HUDEP-2 (cell line): ENCODE measurements around the gene DLGAP3.
A peak's percentile ranks its signal among the peaks of the same experiment; 100 is the strongest.

Experiments used
- DNase-seq, 76 experiments: peaks; one replicate each; lab custom pipeline; 2025; ENCODE audit not compliant: unreplicated experiment in 76 of 76; lab: John Stamatoyannopoulos, UW

DLGAP3 gene

GRCh38 chr1:34904236-34905097 is 25.0 kb downstream of the DLGAP3 start:
- no peak for DNase-seq

- no peak for DNase-seq
Measured at GRCh38 chr1:34901919-34902318, 27.5 kb downstream of the DLGAP3 start.

- no peak for DNase-seq
Measured at GRCh38 chr1:34900775-34901502, 28.5 kb downstream of the DLGAP3 start.

- no peak for DNase-seq
Measured at GRCh38 chr1:34899906-34900305, 29.5 kb downstream of the DLGAP3 start.

GRCh38 chr1:34899471-34899870 is 30.0 kb downstream of the DLGAP3 start:
- no peak for DNase-seq

GRCh38 chr1:34898330-34898761 is 31.1 kb downstream of the DLGAP3 start:
- DNase-seq = no peak

- DNase-seq = no peak
Measured at GRCh38 chr1:34896612-34897011, 32.8 kb downstream of the DLGAP3 start.

- DNase-seq = no peak
Measured at GRCh38 chr1:34889705-34890104, 39.7 kb downstream of the DLGAP3 start.

- no peak for DNase-seq
Measured at GRCh38 chr1:34887593-34887992, 41.9 kb downstream of the DLGAP3 start.

- DNase-seq = peak in 12 of 76 experiments; percentile 2 to 26 (median 10)
Measured at GRCh38 chr1:34885405-34886247, 43.8 kb downstream of the DLGAP3 start.

- no peak for DNase-seq
Measured at GRCh38 chr1:34884961-34885360, 44.5 kb downstream of the DLGAP3 start.

- no peak for DNase-seq
Measured at GRCh38 chr1:34884536-34884935, 44.9 kb downstream of the DLGAP3 start.

GRCh38 chr1:34879230-34879629 is 50.2 kb downstream of the DLGAP3 start:
- DNase-seq = no peak

GRCh38 chr1:34876406-34876805 is 53.0 kb downstream of the DLGAP3 start:
- no peak for DNase-seq

GRCh38 chr1:34874296-34874952 is 55.0 kb downstream of the DLGAP3 start:
- no peak for DNase-seq

GRCh38 chr1:34872133-34872503 is 57.3 kb downstream of the DLGAP3 start:
- DNase-seq = no peak

- peak in 3 of 76 experiments; percentile 5 to 10 (median 5) for DNase-seq
Measured at GRCh38 chr1:34871443-34872132, 57.9 kb downstream of the DLGAP3 start.

GRCh38 chr1:34870395-34870794 is 59.1 kb downstream of the DLGAP3 start:
- DNase-seq = no peak

GRCh38 chr1:34869760-34870159 is 59.7 kb downstream of the DLGAP3 start:
- no peak for DNase-seq
